Calu3 (cell line): ENCODE data around the gene CHAC1. TPM values are rescaled to one million over a fixed set of nuclear protein-coding genes. Genes with fewer than 3 reads are reported as not detected.

Experiments used
- BruUV-seq: library from RNA; stranded (reverse); fragments of 400-500 nt; replicated peaks from 2 replicates; lab custom pipeline; 2021; lab: Mats Ljungman, UMichigan
- CTCF ChIA-PET: fragments of 300-600 bp; sonication (Branson Sonifier 250); formaldehyde crosslinking; loops from one replicate; lab custom pipeline; 2022; ENCODE audit warnings: antibody characterized with exemption; lab: Charles Lee
- DNase-seq: peaks from one replicate; pipeline ENCODE4 v3.0.0; 2022
- H3K27ac Mint-ChIP-seq: one replicate; pipeline ENCODE4 v1.8.0; 2022; ENCODE audit warnings: mixed read lengths; ENCODE audit not compliant: unreplicated experiment
- H3K27me3 Mint-ChIP-seq: one replicate; pipeline ENCODE4 v1.8.0; 2022; ENCODE audit warnings: mixed read lengths; ENCODE audit not compliant: unreplicated experiment
- H3K36me3 Mint-ChIP-seq: one replicate; pipeline ENCODE4 v1.8.0; 2022; ENCODE audit warnings: mild to moderate bottlenecking, moderate library complexity, mixed read lengths; ENCODE audit not compliant: insufficient read depth, unreplicated experiment
- H3K4me1 Mint-ChIP-seq: one replicate; pipeline ENCODE4 v1.8.0; 2022; ENCODE audit warnings: mild to moderate bottlenecking, low read depth, mixed read lengths; ENCODE audit not compliant: unreplicated experiment
- H3K4me3 Mint-ChIP-seq: one replicate; pipeline ENCODE4 v1.8.0; 2022; ENCODE audit warnings: mild to moderate bottlenecking, low read depth, moderate library complexity, mixed read lengths; ENCODE audit not compliant: unreplicated experiment
- H3K9me3 Mint-ChIP-seq: one replicate; pipeline ENCODE4 v1.8.0; 2022; ENCODE audit warnings: low read depth, mixed read lengths; ENCODE audit not compliant: unreplicated experiment
- intact Hi-C: fragments of 100-400 bp; cut with micrococcal nuclease; formaldehyde crosslinking; loops from one replicate; pipeline ENCODE4 v1.10.0; 2022; ENCODE audit not compliant: unreplicated experiment
- total RNA-seq: library from RNA; stranded (reverse); gene quantifications from 2 replicates; pipeline ENCODE4 v1.2.3, GENCODE V29; 2022
- TF ChIP-seq, protein P1 (sequence below): fragments of 200-600 bp; IDR thresholded peaks from one replicate; pipeline ENCODE4 v1.8.0; 2022; ENCODE audit warnings: antibody characterized with exemption; ENCODE audit not compliant: unreplicated experiment

CHAC1 gene
- total RNA-seq, 1 experiment from 2014 or later, result 5.2 TPM

DNA sequence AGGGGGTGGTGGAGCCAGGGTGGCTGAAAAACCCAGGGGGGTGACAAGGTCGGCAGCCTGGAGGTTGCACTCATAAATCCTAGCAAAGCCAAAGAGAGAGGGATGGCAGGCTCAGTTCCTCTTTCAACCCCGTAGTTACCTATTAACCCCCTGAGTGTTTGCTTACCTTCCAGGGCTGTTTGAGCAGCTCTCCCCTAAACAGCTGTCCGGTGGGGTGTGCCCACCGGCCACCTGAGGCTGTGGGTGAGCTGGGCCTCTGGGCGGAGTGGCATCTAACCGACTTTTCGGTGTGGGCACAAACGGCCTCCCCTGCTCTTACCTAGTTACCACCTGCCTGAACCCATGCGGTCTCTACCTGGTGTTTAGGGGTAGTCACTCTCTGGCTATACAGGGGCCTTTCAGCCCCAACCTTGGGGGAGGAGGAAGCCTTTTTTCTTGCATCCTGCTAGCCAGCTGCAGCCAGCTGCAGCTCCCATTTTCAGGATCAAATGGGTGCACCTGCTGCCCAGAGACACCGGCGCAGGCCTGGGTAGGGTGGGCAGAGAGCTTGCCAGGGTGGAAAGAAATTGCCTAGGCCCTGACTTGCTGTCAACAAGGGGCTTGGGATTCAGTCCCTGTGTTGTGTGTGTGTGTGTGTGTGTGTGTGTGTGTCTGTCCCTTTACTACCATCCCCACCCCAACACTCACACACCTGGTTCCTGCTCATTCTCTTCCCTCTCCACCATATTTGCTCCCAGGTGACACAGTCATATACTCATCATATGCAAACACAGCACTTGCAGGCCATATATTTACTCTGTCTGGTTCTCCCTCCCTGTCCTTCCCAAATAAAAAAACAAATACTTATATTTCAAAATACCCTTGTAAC, 20.4 kb upstream of the CHAC1 start:
- H3K36me3 Mint-ChIP-seq, result peaks cover 8% of the 10 kb centered on the region
- H3K9me3 Mint-ChIP-seq, result no peaks in the 10 kb centered on the region
- no peak overlapping the region for H3K4me3 Mint-ChIP-seq
- DNase-seq, result no peak
- TF ChIP-seq, protein P1, sequence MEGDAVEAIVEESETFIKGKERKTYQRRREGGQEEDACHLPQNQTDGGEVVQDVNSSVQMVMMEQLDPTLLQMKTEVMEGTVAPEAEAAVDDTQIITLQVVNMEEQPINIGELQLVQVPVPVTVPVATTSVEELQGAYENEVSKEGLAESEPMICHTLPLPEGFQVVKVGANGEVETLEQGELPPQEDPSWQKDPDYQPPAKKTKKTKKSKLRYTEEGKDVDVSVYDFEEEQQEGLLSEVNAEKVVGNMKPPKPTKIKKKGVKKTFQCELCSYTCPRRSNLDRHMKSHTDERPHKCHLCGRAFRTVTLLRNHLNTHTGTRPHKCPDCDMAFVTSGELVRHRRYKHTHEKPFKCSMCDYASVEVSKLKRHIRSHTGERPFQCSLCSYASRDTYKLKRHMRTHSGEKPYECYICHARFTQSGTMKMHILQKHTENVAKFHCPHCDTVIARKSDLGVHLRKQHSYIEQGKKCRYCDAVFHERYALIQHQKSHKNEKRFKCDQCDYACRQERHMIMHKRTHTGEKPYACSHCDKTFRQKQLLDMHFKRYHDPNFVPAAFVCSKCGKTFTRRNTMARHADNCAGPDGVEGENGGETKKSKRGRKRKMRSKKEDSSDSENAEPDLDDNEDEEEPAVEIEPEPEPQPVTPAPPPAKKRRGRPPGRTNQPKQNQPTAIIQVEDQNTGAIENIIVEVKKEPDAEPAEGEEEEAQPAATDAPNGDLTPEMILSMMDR, result no peak
- peaks cover 27% of the 10 kb centered on the region for H3K4me1 Mint-ChIP-seq
- CTCF ChIA-PET, result interaction anchor here (1.0 kb wide), 2 partner anchors 8 to 87 kb away, joined by 3 read pairs; no protein-coding TSS in a partner anchor
- H3K27ac Mint-ChIP-seq, result no peak overlapping the region
- peaks cover 22% of the 10 kb centered on the region for H3K27me3 Mint-ChIP-seq
- intact Hi-C loops, result no loop called here
- no TSS peak for BruUV-seq

DNA sequence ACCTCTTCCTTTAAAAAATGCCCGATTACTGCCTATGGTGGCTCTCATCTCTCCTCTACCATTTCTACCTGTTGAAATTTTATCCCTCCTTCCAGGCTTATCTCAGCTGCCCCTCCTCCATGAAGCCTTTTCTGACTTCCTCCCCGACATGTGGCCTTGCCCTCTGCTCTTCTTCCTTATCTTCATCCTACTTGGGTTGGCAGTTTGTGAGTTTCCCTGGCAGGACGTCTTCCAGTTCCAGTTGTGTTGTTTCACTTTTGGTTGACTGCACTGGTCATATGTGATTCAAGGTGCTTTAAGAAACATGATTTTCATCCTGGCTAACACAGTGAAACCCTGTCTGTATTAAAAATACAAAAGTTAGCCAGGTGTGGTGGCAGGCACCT, 19.8 kb upstream of the CHAC1 start:
- Mint-ChIP-seq H3K27ac (no peak overlapping the region), H3K36me3 (peaks cover 8% of the 10 kb centered on the region), H3K27me3 (peaks cover 22% of the 10 kb centered on the region), H3K4me1 (peaks cover 27% of the 10 kb centered on the region), H3K4me3 (no peak overlapping the region), H3K9me3 (no peaks in the 10 kb centered on the region)
- intact Hi-C loops, result no loop called here
- DNase-seq, result no peak
- BruUV-seq, result no TSS peak
- CTCF ChIA-PET, result no interaction called here
- TF ChIP-seq, protein P1, result no peak

DNA sequence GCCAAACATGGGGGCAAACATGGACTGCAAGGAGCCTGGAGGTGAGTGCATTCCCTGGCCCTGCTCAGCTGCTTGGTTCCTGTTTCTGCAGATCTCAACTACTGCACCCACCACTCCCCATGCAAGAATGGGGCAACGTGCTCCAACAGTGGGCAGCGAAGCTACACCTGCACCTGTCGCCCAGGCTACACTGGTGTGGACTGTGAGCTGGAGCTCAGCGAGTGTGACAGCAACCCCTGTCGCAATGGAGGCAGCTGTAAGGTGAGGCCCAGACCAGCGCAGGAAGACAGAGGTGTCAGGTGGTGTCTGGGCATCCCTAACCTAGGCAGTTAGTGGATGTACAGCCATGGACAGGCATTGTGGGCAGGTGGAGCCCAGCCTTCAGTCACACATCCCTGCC, 18.8 kb upstream of the CHAC1 start:
- peaks cover 8% of the 10 kb centered on the region for H3K36me3 Mint-ChIP-seq
- CTCF ChIA-PET, result no interaction called here
- BruUV-seq, result no TSS peak
- intact Hi-C loops, result no loop called here
- H3K27ac Mint-ChIP-seq, result no peak overlapping the region
- H3K4me3 Mint-ChIP-seq, result no peak overlapping the region
- H3K9me3 Mint-ChIP-seq, result no peaks in the 10 kb centered on the region
- TF ChIP-seq, protein P1, result no peak
- no peak for DNase-seq
- H3K27me3 Mint-ChIP-seq, result peaks cover 22% of the 10 kb centered on the region
- H3K4me1 Mint-ChIP-seq, result peaks cover 27% of the 10 kb centered on the region

DNA sequence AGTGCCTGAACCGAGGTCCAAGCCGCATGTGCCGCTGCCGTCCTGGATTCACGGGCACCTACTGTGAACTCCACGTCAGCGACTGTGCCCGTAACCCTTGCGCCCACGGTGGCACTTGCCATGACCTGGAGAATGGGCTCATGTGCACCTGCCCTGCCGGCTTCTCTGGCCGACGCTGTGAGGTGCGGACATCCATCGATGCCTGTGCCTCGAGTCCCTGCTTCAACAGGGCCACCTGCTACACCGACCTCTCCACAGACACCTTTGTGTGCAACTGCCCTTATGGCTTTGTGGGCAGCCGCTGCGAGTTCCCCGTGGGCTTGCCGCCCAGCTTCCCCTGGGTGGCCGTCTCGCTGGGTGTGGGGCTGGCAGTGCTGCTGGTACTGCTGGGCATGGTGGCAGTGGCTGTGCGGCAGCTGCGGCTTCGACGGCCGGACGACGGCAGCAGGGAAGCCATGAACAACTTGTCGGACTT, 17.0 kb upstream of the CHAC1 start:
- H3K27ac Mint-ChIP-seq, result no peak overlapping the region
- no peak overlapping the region for H3K4me3 Mint-ChIP-seq
- peaks cover under 1% of the 10 kb centered on the region for H3K36me3 Mint-ChIP-seq
- intact Hi-C loops, result no loop called here
- BruUV-seq, result no TSS peak
- CTCF ChIA-PET, result no interaction called here
- TF ChIP-seq, protein P1, result no peak
- H3K27me3 Mint-ChIP-seq, result peaks cover 4% of the 10 kb centered on the region
- peaks cover 19% of the 10 kb centered on the region for H3K4me1 Mint-ChIP-seq
- no peaks in the 10 kb centered on the region for H3K9me3 Mint-ChIP-seq
- no peak for DNase-seq
